ENCODE measurements around the gene UNC50.
"Not testable (repeated sequence)": the region's sequence is repeated elsewhere in the genome, so short reads cannot be mapped to it uniquely, and the experiment has no call there.

Gene UNC50

GRCh38 chr2:98594665-98595064 is 13.7 kb upstream of the UNC50 start:
- not testable (repeated sequence) for H3K9me3 ChIP-seq (ENCODE audit: control insufficient read depth, insufficient read depth, low read length); H3K9ac ChIP-seq (ENCODE audit: low read depth, low read length); H3K27ac ChIP-seq (ENCODE audit: low read depth, low read length); H3K4me3 ChIP-seq (ENCODE audit: low read depth, low read length); H3K4me1 ChIP-seq (ENCODE audit: control insufficient read depth, insufficient read depth, low read length); H3K27me3 ChIP-seq (ENCODE audit: control insufficient read depth, insufficient read depth, low read length)
- peaks cover 23% of the 10 kb centered on the region for H3K36me3 ChIP-seq (ENCODE audit: control insufficient read depth, insufficient read depth, low read length)

GRCh38 chr2:98598781-98599428 is 9.5 kb upstream of the UNC50 start:
- Histone ChIP-seq H3K9ac (ENCODE audit: low read depth, low read length) (no peak overlapping the region), H3K27me3 (ENCODE audit: control insufficient read depth, insufficient read depth, low read length) (no peaks in the 10 kb centered on the region), H3K4me3 (ENCODE audit: low read depth, low read length) (no peak overlapping the region), H3K4me1 (ENCODE audit: control insufficient read depth, insufficient read depth, low read length) (no peaks in the 10 kb centered on the region), H3K9me3 (ENCODE audit: control insufficient read depth, insufficient read depth, low read length) (no peaks in the 10 kb centered on the region; the same call in 1 of the 2 replicates), H3K36me3 (ENCODE audit: control insufficient read depth, insufficient read depth, low read length) (peaks cover 44% of the 10 kb centered on the region), H3K27ac (ENCODE audit: low read depth, low read length) (no peak overlapping the region)

GRCh38 chr2:98601532-98602132 is 6.8 kb upstream of the UNC50 start:
- peaks cover 48% of the 10 kb centered on the region for H3K36me3 ChIP-seq (ENCODE audit: control insufficient read depth, insufficient read depth, low read length)
- no peaks in the 10 kb centered on the region for H3K9me3 ChIP-seq (ENCODE audit: control insufficient read depth, insufficient read depth, low read length)
- H3K4me1 ChIP-seq (ENCODE audit: control insufficient read depth, insufficient read depth, low read length), result no peaks in the 10 kb centered on the region
- no peak overlapping the region for H3K27ac ChIP-seq (ENCODE audit: low read depth, low read length)
- H3K27me3 ChIP-seq (ENCODE audit: control insufficient read depth, insufficient read depth, low read length), result no peaks in the 10 kb centered on the region
- no peak overlapping the region for H3K4me3 ChIP-seq (ENCODE audit: low read depth, low read length)
- H3K9ac ChIP-seq (ENCODE audit: low read depth, low read length), result no peak overlapping the region

- no peaks in the 10 kb centered on the region for H3K27me3 ChIP-seq (ENCODE audit: control insufficient read depth, insufficient read depth, low read length)
- no peak overlapping the region for H3K9ac ChIP-seq (ENCODE audit: low read depth, low read length)
- H3K27ac ChIP-seq (ENCODE audit: low read depth, low read length), result no peak overlapping the region
- peaks cover 38% of the 10 kb centered on the region for H3K36me3 ChIP-seq (ENCODE audit: control insufficient read depth, insufficient read depth, low read length)
- peaks cover 10% of the 10 kb centered on the region for H3K4me1 ChIP-seq (ENCODE audit: control insufficient read depth, insufficient read depth, low read length)
- no peak overlapping the region for H3K4me3 ChIP-seq (ENCODE audit: low read depth, low read length)
- H3K9me3 ChIP-seq (ENCODE audit: control insufficient read depth, insufficient read depth, low read length), result no peaks in the 10 kb centered on the region
These were observed 3.8 kb upstream of the UNC50 start for GRCh38 chr2:98604547-98604946.

- no peaks in the 10 kb centered on the region for H3K9me3 ChIP-seq (ENCODE audit: control insufficient read depth, insufficient read depth, low read length)
- H3K36me3 ChIP-seq (ENCODE audit: control insufficient read depth, insufficient read depth, low read length), result peaks cover 37% of the 10 kb centered on the region
- no peak overlapping the region for H3K27ac ChIP-seq (ENCODE audit: low read depth, low read length)
- H3K9ac ChIP-seq (ENCODE audit: low read depth, low read length), result no peak overlapping the region
- H3K4me1 ChIP-seq (ENCODE audit: control insufficient read depth, insufficient read depth, low read length), result peaks cover 11% of the 10 kb centered on the region
- no peak overlapping the region for H3K4me3 ChIP-seq (ENCODE audit: low read depth, low read length)
- H3K27me3 ChIP-seq (ENCODE audit: control insufficient read depth, insufficient read depth, low read length), result no peaks in the 10 kb centered on the region
These were observed 3.3 kb upstream of the UNC50 start for GRCh38 chr2:98605076-98605475.

GRCh38 chr2:98606431-98606830 is 2.0 kb upstream of the UNC50 start:
- Histone ChIP-seq H3K9ac (ENCODE audit: low read depth, low read length) (no peak overlapping the region), H3K4me1 (ENCODE audit: control insufficient read depth, insufficient read depth, low read length) (peaks cover 11% of the 10 kb centered on the region)

GRCh38 chr2:98607104-98607503 is 1.3 kb upstream of the UNC50 start:
- peaks cover 11% of the 10 kb centered on the region for H3K4me1 ChIP-seq (ENCODE audit: control insufficient read depth, insufficient read depth, low read length)
- H3K9ac ChIP-seq (ENCODE audit: low read depth, low read length), result no peak overlapping the region; the same call in 1 of the 2 replicates
- peak overlapping the region; percentile 87 for H3K4me3 ChIP-seq (ENCODE audit: low read depth, low read length)
- H3K9me3 ChIP-seq (ENCODE audit: control insufficient read depth, insufficient read depth, low read length), result no peaks in the 10 kb centered on the region
- no peaks in the 10 kb centered on the region for H3K27me3 ChIP-seq (ENCODE audit: control insufficient read depth, insufficient read depth, low read length)
- peaks cover 40% of the 10 kb centered on the region for H3K36me3 ChIP-seq (ENCODE audit: control insufficient read depth, insufficient read depth, low read length)
- no peak overlapping the region for H3K27ac ChIP-seq (ENCODE audit: low read depth, low read length)

More at GRCh38 chr2:98606431-98606830, 2.0 kb upstream of the UNC50 start:
- H3K27me3 ChIP-seq (ENCODE audit: control insufficient read depth, insufficient read depth, low read length), result no peaks in the 10 kb centered on the region
- H3K36me3 ChIP-seq (ENCODE audit: control insufficient read depth, insufficient read depth, low read length), result peaks cover 40% of the 10 kb centered on the region
- no peak overlapping the region for H3K27ac ChIP-seq (ENCODE audit: low read depth, low read length)
- H3K9me3 ChIP-seq (ENCODE audit: control insufficient read depth, insufficient read depth, low read length), result no peaks in the 10 kb centered on the region
- no peak overlapping the region for H3K4me3 ChIP-seq (ENCODE audit: low read depth, low read length)

GRCh38 chr2:98607741-98608115 is 661 bp upstream of the UNC50 start:
- H3K27ac ChIP-seq (ENCODE audit: low read depth, low read length), result peak overlapping the region; percentile 96
- no peaks in the 10 kb centered on the region for H3K27me3 ChIP-seq (ENCODE audit: control insufficient read depth, insufficient read depth, low read length)
- peaks cover 11% of the 10 kb centered on the region for H3K4me1 ChIP-seq (ENCODE audit: control insufficient read depth, insufficient read depth, low read length)
- peaks cover 38% of the 10 kb centered on the region for H3K36me3 ChIP-seq (ENCODE audit: control insufficient read depth, insufficient read depth, low read length)
- peak overlapping the region; percentile 87 for H3K9ac ChIP-seq (ENCODE audit: low read depth, low read length)
- peak overlapping the region; percentile 87 for H3K4me3 ChIP-seq (ENCODE audit: low read depth, low read length)
- no peaks in the 10 kb centered on the region for H3K9me3 ChIP-seq (ENCODE audit: control insufficient read depth, insufficient read depth, low read length)

GRCh38 chr2:98608962-98609604 is 694 bp downstream of the UNC50 start:
- peak overlapping the region; percentile 96 for H3K27ac ChIP-seq (ENCODE audit: low read depth, low read length)
- peak overlapping the region; percentile 87 for H3K9ac ChIP-seq (ENCODE audit: low read depth, low read length)
- no peaks in the 10 kb centered on the region for H3K9me3 ChIP-seq (ENCODE audit: control insufficient read depth, insufficient read depth, low read length)
- no peaks in the 10 kb centered on the region for H3K27me3 ChIP-seq (ENCODE audit: control insufficient read depth, insufficient read depth, low read length)
- peaks cover 11% of the 10 kb centered on the region for H3K4me1 ChIP-seq (ENCODE audit: control insufficient read depth, insufficient read depth, low read length)
- peak overlapping the region; percentile 87 for H3K4me3 ChIP-seq (ENCODE audit: low read depth, low read length)
- peaks cover 46% of the 10 kb centered on the region for H3K36me3 ChIP-seq (ENCODE audit: control insufficient read depth, insufficient read depth, low read length)

- Histone ChIP-seq H3K4me3 (ENCODE audit: low read depth, low read length) (no peak overlapping the region), H3K27me3 (ENCODE audit: control insufficient read depth, insufficient read depth, low read length) (no peaks in the 10 kb centered on the region), H3K36me3 (ENCODE audit: control insufficient read depth, insufficient read depth, low read length) (peaks cover 87% of the 10 kb centered on the region), H3K9ac (ENCODE audit: low read depth, low read length) (no peak overlapping the region), H3K9me3 (ENCODE audit: control insufficient read depth, insufficient read depth, low read length) (no peaks in the 10 kb centered on the region), H3K4me1 (ENCODE audit: control insufficient read depth, insufficient read depth, low read length) (peaks cover 5% of the 10 kb centered on the region; the same call in 1 of the 2 replicates), H3K27ac (ENCODE audit: low read depth, low read length) (no peak overlapping the region)
These were observed 5.8 kb downstream of the UNC50 start for GRCh38 chr2:98614024-98614739.

GRCh38 chr2:98615481-98615880 is 7.1 kb downstream of the UNC50 start:
- Histone ChIP-seq H3K4me3 (ENCODE audit: low read depth, low read length) (no peak overlapping the region), H3K9ac (ENCODE audit: low read depth, low read length) (no peak overlapping the region), H3K27me3 (ENCODE audit: control insufficient read depth, insufficient read depth, low read length) (no peaks in the 10 kb centered on the region), H3K4me1 (ENCODE audit: control insufficient read depth, insufficient read depth, low read length) (no peaks in the 10 kb centered on the region), H3K36me3 (ENCODE audit: control insufficient read depth, insufficient read depth, low read length) (peaks cover 79% of the 10 kb centered on the region), H3K9me3 (ENCODE audit: control insufficient read depth, insufficient read depth, low read length) (no peaks in the 10 kb centered on the region), H3K27ac (ENCODE audit: low read depth, low read length) (no peak overlapping the region)

Data from HUES48 (cell line).